HG03039 (cell line): ENCODE measurements around the gene TMEM179.

Experiments used
- ATAC-seq: cut with Tn5 transposase; IDR thresholded peaks from one replicate; pipeline ENCODE4 v1.9.1; 2021; ENCODE audit warnings: mild to moderate bottlenecking, moderate library complexity; ENCODE audit not compliant: unreplicated experiment

TMEM179 gene

DNA sequence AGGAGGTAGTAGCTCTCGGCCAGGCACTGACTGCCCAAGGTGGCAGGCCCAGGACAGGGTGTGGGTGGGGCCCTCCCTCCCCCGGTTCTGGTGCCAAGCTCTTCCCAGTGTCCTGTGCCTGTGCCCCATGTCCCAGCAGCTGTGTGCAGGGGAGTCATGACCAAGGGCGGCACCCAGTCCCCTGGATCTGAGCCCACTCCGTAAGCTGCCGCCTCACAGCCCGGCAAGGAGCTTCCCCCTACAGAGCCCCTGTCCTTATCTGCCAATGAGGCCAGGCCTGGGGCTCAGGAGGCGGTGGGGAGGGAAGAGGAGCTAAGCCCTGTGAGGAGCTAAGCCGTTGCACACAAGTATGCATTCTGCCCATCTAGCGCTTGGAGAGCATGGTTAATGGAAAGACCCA lies 30.6 kb downstream of the TMEM179 start:
- ATAC-seq, result no peak

DNA sequence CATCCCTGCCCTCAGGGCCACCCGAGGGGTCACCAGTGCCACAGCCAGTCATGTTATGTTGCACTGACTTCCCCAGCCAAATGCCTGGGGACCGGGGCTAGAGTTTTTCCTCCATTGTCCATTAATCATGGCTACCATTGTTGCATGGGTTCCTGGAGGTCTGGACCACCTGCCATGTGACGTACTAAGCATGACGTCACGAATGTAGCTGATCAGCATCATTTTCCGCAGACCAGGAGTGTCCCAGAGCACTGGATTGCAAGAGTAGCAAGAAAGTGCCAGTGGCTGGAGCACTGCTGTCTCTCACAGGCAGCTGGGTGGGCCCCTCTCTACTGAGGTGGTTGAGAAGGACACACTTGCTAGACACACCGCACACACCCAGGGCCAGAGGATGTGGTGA lies 31.9 kb downstream of the TMEM179 start:
- no peak for ATAC-seq

GRCh38 chr14:104572024-104572626 lies 32.4 kb downstream of the TMEM179 start:
- no peak for ATAC-seq

DNA sequence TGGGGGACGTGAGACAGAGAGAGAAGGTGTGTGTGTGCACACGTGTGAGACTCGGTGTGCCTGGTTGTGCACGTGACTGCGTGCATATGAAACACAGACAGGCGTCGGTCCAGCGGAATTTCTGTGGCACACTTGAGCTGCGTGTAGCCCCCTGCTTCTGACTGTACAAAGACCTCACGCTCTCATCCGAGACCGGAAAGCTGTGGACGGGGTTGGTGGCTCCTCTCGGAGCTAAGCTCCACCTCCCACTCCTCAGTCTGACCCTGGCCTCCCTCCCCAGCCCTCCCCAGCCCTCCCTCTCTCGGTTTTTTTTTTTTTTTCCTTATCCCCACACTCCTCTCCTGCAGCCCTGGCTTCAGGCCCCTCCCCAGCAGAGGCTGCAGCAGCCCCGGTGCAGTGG lies 33.3 kb downstream of the TMEM179 start:
- ATAC-seq, result no peak

- no peak for ATAC-seq
Observed at GRCh38 chr14:104569435-104569834, 35.1 kb downstream of the TMEM179 start.

GRCh38 chr14:104568620-104569019 lies 36.0 kb downstream of the TMEM179 start:
- no peak for ATAC-seq

GRCh38 chr14:104567957-104568225 lies 36.7 kb downstream of the TMEM179 start:
- ATAC-seq, result no peak

GRCh38 chr14:104567141-104567956 lies 37.2 kb downstream of the TMEM179 start:
- no peak for ATAC-seq

GRCh38 chr14:104564744-104565679 lies 39.6 kb downstream of the TMEM179 start:
- ATAC-seq, result no peak

DNA sequence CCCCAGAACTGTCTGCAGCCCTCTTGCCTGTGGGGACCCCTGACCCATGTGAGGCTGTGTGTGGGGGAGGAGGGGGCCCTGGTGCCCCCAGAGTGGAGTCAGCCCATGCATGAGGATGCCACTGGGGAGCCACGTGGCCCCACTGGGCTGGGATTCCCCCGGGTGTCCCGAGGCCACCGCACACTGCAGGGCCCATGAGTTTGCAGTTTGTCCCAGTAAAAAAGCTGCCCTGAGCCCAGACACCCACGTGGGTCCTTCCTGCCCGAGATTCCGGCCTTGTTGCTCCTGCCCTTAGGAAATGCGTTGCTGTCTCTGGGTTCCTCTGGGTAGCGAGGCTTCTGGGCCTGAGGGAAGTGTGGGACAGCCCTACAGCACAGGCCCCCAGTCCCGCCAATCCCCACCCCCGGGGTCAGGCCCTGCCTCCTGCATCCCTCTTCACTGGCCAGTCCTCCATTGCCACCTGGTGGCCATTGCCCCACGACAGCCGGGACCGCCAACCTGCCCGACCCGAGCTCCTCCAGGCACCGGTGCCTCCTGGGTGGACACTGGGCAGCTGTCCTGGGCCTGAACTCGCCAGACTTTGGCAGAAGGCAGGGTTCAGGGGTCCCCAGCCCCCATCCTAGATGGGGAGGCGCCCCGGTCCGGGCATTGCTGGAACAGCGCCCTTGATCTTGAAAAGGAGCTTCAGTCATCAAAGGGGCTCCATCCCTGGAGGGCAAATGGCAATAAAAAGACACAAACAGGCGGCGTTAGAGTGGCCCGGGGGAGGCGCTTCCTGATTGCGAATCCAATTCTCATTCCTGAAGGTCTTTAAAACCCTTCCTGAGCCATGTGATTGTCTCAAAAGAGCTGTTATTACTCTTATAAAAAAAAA lies 40.6 kb downstream of the TMEM179 start:
- ATAC-seq, result no peak

DNA sequence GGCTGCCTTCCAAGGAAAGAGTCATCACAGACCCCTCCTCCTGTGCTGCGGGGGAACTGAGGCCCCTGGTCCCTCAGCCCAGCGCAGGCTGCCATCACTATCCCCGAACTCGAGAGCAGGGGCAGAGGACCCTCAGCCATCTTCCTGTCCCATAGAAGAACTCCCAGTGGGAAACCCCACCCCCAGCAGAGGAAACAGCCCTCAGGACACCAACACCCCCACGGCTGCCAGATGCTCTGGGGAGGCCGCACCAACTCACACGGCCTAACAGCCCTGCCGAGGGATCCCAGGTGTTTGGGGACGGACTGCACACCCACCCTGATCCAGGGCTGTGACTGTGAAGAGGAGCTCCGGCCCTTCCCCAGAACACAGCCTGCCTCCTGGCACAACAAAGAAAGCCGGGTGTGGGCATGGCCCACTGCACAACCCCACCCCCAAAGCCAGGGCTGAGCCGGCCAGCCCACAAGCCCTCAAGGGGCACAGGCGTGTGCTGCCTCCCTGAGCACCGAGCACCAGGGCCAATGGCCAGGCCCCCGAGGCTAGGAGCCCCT lies 41.3 kb downstream of the TMEM179 start:
- ATAC-seq, result no peak

GRCh38 chr14:104562606-104563005 lies 42.0 kb downstream of the TMEM179 start:
- no peak for ATAC-seq

- ATAC-seq, result no peak
Observed at GRCh38 chr14:104561632-104562495, 42.7 kb downstream of the TMEM179 start.

- no peak for ATAC-seq
Observed at GRCh38 chr14:104561124-104561557, 43.4 kb downstream of the TMEM179 start.

DNA sequence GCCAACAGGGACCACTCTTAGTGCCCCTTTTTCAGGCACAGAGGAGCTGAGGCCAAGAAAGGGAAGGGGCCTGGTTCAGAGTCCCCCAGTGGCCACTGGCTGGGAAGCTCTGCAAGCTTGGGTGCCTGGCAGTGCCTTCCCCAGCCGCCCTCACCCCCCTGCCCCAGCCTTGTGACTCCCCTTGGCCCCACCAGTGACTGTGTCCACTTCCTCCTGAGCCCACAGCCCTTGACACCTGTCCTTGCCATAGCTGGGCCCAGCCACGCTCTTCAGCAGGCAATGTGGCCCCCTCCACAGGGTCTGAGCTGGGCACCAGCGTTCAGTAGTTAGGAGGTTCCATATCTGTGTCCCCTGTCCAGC lies 44.0 kb downstream of the TMEM179 start:
- ATAC-seq, result no peak

GRCh38 chr14:104559804-104560585 lies 44.6 kb downstream of the TMEM179 start:
- no peak for ATAC-seq

DNA sequence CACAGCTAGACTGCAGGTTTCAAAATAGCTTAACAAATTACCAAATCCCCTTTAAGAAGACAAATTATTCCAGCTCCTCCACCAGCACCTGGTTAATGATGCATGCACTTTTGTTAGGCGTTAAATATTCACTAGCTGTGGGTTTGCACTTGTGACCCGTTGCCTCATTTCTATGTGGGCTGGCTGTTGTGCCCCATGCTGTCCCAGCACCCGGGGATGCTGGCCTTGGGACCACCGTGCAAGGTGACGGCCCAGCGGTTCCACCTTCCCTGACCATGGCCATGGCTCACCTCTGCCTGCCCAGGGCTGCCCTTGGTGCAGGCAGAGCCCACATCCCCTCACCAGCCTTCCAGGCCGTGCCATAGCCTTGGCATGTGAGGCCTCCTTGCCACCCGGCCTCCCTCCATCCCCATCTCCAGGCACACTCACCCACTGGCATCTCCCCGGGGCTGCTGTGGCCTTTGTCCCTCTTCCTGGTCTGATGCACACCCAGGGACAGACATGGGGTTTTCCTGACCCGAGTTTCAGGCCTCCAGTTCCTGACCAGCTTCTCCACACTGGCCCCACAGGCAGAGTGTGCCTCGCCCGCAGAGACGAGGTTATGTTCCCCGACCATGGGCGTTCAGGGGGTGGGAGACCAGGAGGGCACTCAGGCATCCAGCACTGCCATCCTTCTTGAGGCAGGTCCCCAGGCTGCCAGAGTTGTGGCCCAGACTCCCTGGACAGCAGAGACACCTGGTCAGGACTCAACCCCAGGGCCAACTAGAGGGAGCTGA lies 45.4 kb downstream of the TMEM179 start:
- no peak for ATAC-seq
